ENCODE measurements around the gene PTGES2. TPM values are rescaled to one million over a fixed set of nuclear protein-coding genes. Genes with fewer than 3 reads are reported as not detected.

Gene PTGES2
- total and polyA plus RNA-seq, 2 of the 13 experiments (the other 11 are each of a cell fraction or from before 2014, with no cell fraction given) = 63.7 to 79.8 TPM

GRCh38 chr9:128101690-128102089, 25.8 kb downstream of the PTGES2 start:
- peak overlapping the region; percentile 90 for H3K27ac ChIP-seq (ENCODE audit: extremely low read length, insufficient read depth, low read length)
- intact Hi-C loops (cut with micrococcal nuclease; ENCODE audit: unreplicated experiment) = loop anchor here (5.0 kb wide), 1 partner anchor 34 kb away; the partner anchor contains the start of genes NAIF1 and SLC25A25

GRCh38 chr9:128101231-128101661, 26.3 kb downstream of the PTGES2 start:
- in situ Hi-C loops (cut with HindIII; ENCODE audit: extremely low pct_ligation_motif_present, low pct_unique_long_range_greater_than_20kb) = no loop called here
- H3K27ac ChIP-seq (ENCODE audit: extremely low read length, insufficient read depth, low read length) = no peak overlapping the region
- H4K20me1 ChIP-seq (ENCODE audit: insufficient read depth, low read length) = peaks cover 17% of the 10 kb centered on the region; the same call in 1 of the 2 replicates
- peaks cover 88% of the 10 kb centered on the region for H3K4me1 ChIP-seq (ENCODE audit: insufficient read depth, low read length)
- ATAC-seq (no peak), DNase-seq (ENCODE audit: low spot score) (peak; percentile 61), FAIRE-seq (peak; percentile 39)
- no peak overlapping the region for H3K9ac ChIP-seq (ENCODE audit: insufficient read depth, low read depth, low read length)
- no peaks in the 10 kb centered on the region; a peak in 1 of 5 replicates for H3K27me3 ChIP-seq (ENCODE audit: control insufficient read depth in 1 of 2, insufficient read depth in 2 of 2, low read length in 2 of 2)
- H3K9me3 ChIP-seq (ENCODE audit: low read length) = no peaks in the 10 kb centered on the region
- peak overlapping the region; percentile 98 for H3K4me2 ChIP-seq (ENCODE audit: low read depth, low read length)
- peaks cover 33% of the 10 kb centered on the region for H3K79me2 ChIP-seq (ENCODE audit: insufficient read depth, low read length)
- H3K4me3 ChIP-seq (replicated peaks in 1 of 3; ENCODE audit: insufficient read depth in 1 of 3, low read depth in 2 of 3, low read length in 3 of 3) = peak overlapping the region in 1 of 3 experiments; percentile 89; a peak in 1 of 6 replicates
- BruUV-seq (replicated peaks) = no TSS peak
- intact Hi-C loops (cut with micrococcal nuclease; ENCODE audit: unreplicated experiment) = loop anchor here (5.0 kb wide), 1 partner anchor 34 kb away; the partner anchor contains the start of genes NAIF1 and SLC25A25
- peaks cover 12 to 32% of the 10 kb centered on the region in 2 experiments for H3K36me3 ChIP-seq (replicated peaks in 1 of 2; ENCODE audit: control insufficient read depth in 1 of 2, insufficient read depth in 2 of 2, low read length in 2 of 2)
- ChIA-PET POLR2A (interaction anchor here (0.6 to 0.7 kb wide), 2 partner anchors 27 to 1625 kb away, joined by 3 read pairs; no protein-coding TSS in a partner anchor), CTCF (ENCODE audit: low intra/inter-chr PET ratio, low total read pairs) (interaction anchor here (1.2 kb wide), 1 partner anchor 17 kb away, joined by 4 read pairs; no protein-coding TSS in a partner anchor)
- no peak overlapping the region for H2AFZ ChIP-seq (ENCODE audit: low read length)
- 66% methylated on average over 12 of the region's 12 CpGs for WGBS (ENCODE audit: low lambda C conversion rate)
- TF ChIP-seq ISL2 (CRISPR knock-in tag; IDR thresholded peaks at IDR 0.05) (no peak), KDM2A (CRISPR knock-in tag; IDR thresholded peaks at IDR 0.05; ENCODE audit: borderline replicate concordance, low read depth) (no peak), ZNF331 (CRISPR knock-in tag; IDR thresholded peaks at IDR 0.05) (no peak), NFAT5 (CRISPR knock-in tag; IDR thresholded peaks at IDR 0.05) (no peak), EZH2 (conservative IDR thresholded peaks at IDR 0.05; ENCODE audit: low read depth, low read length) (no peak), ZNF362 (CRISPR knock-in tag; IDR thresholded peaks at IDR 0.05; ENCODE audit: borderline replicate concordance) (no peak), IRX3 (CRISPR knock-in tag; IDR thresholded peaks at IDR 0.05; ENCODE audit: borderline replicate concordance, low read depth) (no peak), ZNF205 (CRISPR knock-in tag; IDR thresholded peaks at IDR 0.05) (no peak), ZBTB7A (CRISPR knock-in tag; IDR thresholded peaks at IDR 0.05) (no peak), CBFB (CRISPR knock-in tag; IDR thresholded peaks at IDR 0.05) (no peak)

More at GRCh38 chr9:128101690-128102089, 25.8 kb downstream of the PTGES2 start:
- Histone ChIP-seq H3K4me2 (ENCODE audit: low read depth, low read length) (peak overlapping the region; percentile 98; the same call in 1 of the 2 replicates), H2AFZ (ENCODE audit: low read length) (no peak overlapping the region), H3K36me3 (replicated peaks in 1 of 2; ENCODE audit: control insufficient read depth in 1 of 2, insufficient read depth in 2 of 2, low read length in 2 of 2) (peaks cover 16 to 37% of the 10 kb centered on the region in 2 experiments), H3K27me3 (ENCODE audit: control insufficient read depth in 1 of 2, insufficient read depth in 2 of 2, low read length in 2 of 2) (no peaks in the 10 kb centered on the region; a peak in 1 of 5 replicates), H3K4me3 (replicated peaks in 1 of 3; ENCODE audit: insufficient read depth in 1 of 3, low read depth in 2 of 3, low read length in 3 of 3) (peak overlapping the region in 1 of 3 experiments; percentile 19; a peak in 1 of 6 replicates), H3K9ac (ENCODE audit: insufficient read depth, low read depth, low read length) (no peak overlapping the region), H4K20me1 (ENCODE audit: insufficient read depth, low read length) (peaks cover 17% of the 10 kb centered on the region; the same call in 1 of the 2 replicates), H3K9me3 (ENCODE audit: low read length) (no peaks in the 10 kb centered on the region), H3K79me2 (ENCODE audit: insufficient read depth, low read length) (peaks cover 33% of the 10 kb centered on the region), H3K4me1 (ENCODE audit: insufficient read depth, low read length) (peaks cover 90% of the 10 kb centered on the region)
- TF ChIP-seq NFYC (CRISPR knock-in tag; IDR thresholded peaks at IDR 0.05) = no peak
- peak; percentile 37; the same call in 1 of the 2 replicates for TF ChIP-seq RBFOX2 (IDR thresholded peaks at IDR 0.05; ENCODE audit: low read depth, low read length)
- 0 out of 3 replicates have a peak, but pooled peaks have one; percentile 4 for TF ChIP-seq MXI1 (IDR thresholded peaks at IDR 0.05; ENCODE audit: borderline replicate concordance, low read depth, low read length)
- in situ Hi-C loops (cut with HindIII; ENCODE audit: extremely low pct_ligation_motif_present, low pct_unique_long_range_greater_than_20kb) = no loop called here
- no peak for DNase-seq (ENCODE audit: low spot score)
- ATAC-seq = no peak
- WGBS (ENCODE audit: low lambda C conversion rate) = 92% methylated on average over 11 of the region's 20 CpGs
- CTCF ChIA-PET (ENCODE audit: low intra/inter-chr PET ratio, low total read pairs) = interaction anchor here (1.2 kb wide), 1 partner anchor 16 kb away, joined by 4 read pairs; no protein-coding TSS in a partner anchor
- FAIRE-seq = no peak
- POLR2A ChIA-PET = interaction anchor here (0.6 to 1.9 kb wide), 3 partner anchors 27 to 1625 kb away, joined by 3 to 8 read pairs (median 3); no protein-coding TSS in a partner anchor
- BruUV-seq (replicated peaks) = no TSS peak
